Lung (tissue), 12 donors: ENCODE results near the gene GOLGA3. TPM values are rescaled to one million over a fixed set of nuclear protein-coding genes. Genes with fewer than 3 reads are reported as not detected.

Experiments used
- ATAC-seq: fragments of 200-7000 bp; cut with Tn5 transposase; one replicate; pipeline ENCODE4 v1.9.1; 2020; ENCODE audit warnings: moderate number of reproducible peaks; ENCODE audit not compliant: insufficient read depth, low FRiP score
- DNase-seq, 3 donors: peaks; one replicate each; pipeline ENCODE4 v3.0.0-alpha.2; 2013 to 2017
- H3K27ac ChIP-seq, 2 donors: one replicate each; pipeline ENCODE4 v1.5.1; 2013; ENCODE audit warnings: mild to moderate bottlenecking in 2 of 2, moderate library complexity in 2 of 2, control low read depth in 1 of 2, inconsistent platforms in 1 of 2, low read depth in 1 of 2, low read length in 1 of 2
- H3K27me3 ChIP-seq, 3 donors: one replicate each; pipeline ENCODE4 v1.5.1; 2013; ENCODE audit warnings: low read length in 2 of 3; ENCODE audit not compliant: control insufficient read depth in 3 of 3, insufficient read depth in 3 of 3
- H3K36me3 ChIP-seq, 4 donors: one replicate each; pipeline ENCODE4 v1.5.1; 2013; ENCODE audit warnings: low read length in 4 of 4, mild to moderate bottlenecking in 1 of 4, moderate library complexity in 1 of 4; ENCODE audit not compliant: control insufficient read depth in 4 of 4, insufficient read depth in 4 of 4
- H3K4me1 ChIP-seq, 5 donors: one replicate each; pipeline ENCODE4 v1.5.1; 2013; ENCODE audit warnings: low read length in 5 of 5, mild to moderate bottlenecking in 2 of 5, moderate library complexity in 1 of 5; ENCODE audit not compliant: control insufficient read depth in 5 of 5, insufficient read depth in 5 of 5
- H3K4me3 ChIP-seq: one replicate; pipeline ENCODE4 v1.5.1; 2013; ENCODE audit warnings: mild to moderate bottlenecking, control low read depth, moderate library complexity
- H3K9ac ChIP-seq, 2 donors: one replicate each; pipeline ENCODE4 v1.5.1; 2013; ENCODE audit warnings: low read length in 2 of 2, control low read depth in 1 of 2; ENCODE audit not compliant: insufficient read depth in 1 of 2
- H3K9me3 ChIP-seq, 4 donors: one replicate each; pipeline ENCODE4 v1.5.1; 2013; ENCODE audit warnings: low read length in 3 of 4, mild to moderate bottlenecking in 1 of 4, moderate library complexity in 1 of 4; ENCODE audit not compliant: control insufficient read depth in 4 of 4, insufficient read depth in 3 of 4
- WGBS, 2 donors: extraction: QIAGEN DNeasy Blood & Tissue Kit; methylation state at CpG; one replicate each; pipeline ENCODE4 v1.1.7; 2013; 5-methylcytosine and 5-hydroxymethylcytosine counted together
- polyA plus RNA-seq, 2 donors: library from polyadenylated mRNA; stranded (reverse); fragments of 200-250 nt; gene quantifications; one replicate each; pipeline ENCODE4 v1.2.1, GENCODE V29; 2013
- total RNA-seq, 2 donors: library from RNA; depleted of rRNA in 1 of 2; stranded (reverse); fragments of >200 nt in 1 of 2; gene quantifications; one replicate each; pipeline ENCODE4 v1.2.1, GENCODE V29; 2014 to 2021
- TF ChIP-seq, protein P1 (sequence below): IDR thresholded peaks from 2 replicates; pipeline ENCODE4 v1.5.1; 2012; ENCODE audit warnings: mild to moderate bottlenecking; ENCODE audit errors: control extremely low read depth, extremely low read depth
- donor health status: control.
- donor health status: control.
- donor health status: Bipolar disorder and iron deficiency.
- donor health status: healthy.
- donor health status: DM: yes; HTN: yes; CAD: no.

The GOLGA3 gene
- total and polyA plus RNA-seq, 4 donors: 17.5 to 81.1 (median 35.7) TPM

DNA sequence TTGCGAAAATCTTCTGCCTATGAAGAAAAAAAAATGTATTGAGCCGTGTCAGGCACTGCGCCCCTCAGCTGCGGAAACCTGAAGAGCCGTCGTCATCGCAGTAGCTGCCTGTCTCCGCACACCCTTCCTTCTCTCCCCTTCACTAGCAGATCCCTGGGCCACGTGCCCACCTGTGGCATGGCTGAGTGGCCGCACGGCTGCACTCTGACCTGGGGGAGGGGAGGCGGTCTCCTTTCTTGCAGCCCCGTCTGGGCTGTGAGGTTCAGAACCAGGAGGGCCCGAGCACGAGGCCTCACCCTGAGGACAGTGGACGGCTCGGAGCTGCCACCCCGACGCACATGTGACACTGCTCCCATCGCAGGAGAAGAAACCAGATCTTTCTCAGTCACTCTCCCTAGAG, 93.2 kb downstream of the GOLGA3 start:
- DNase-seq: no peak
- H3K4me3 ChIP-seq: no peak overlapping the region
- 93 to 97% methylated on average over 20 of the region's 20 CpGs for WGBS, 2 donors
- no peaks in the 10 kb centered on the region for H3K27me3 ChIP-seq
- H3K4me1 ChIP-seq: no peaks in the 10 kb centered on the region
- no peak overlapping the region for H3K27ac ChIP-seq
- ATAC-seq: no peak
- H3K9ac ChIP-seq: no peak overlapping the region
- H3K9me3 ChIP-seq: no peaks in the 10 kb centered on the region
- H3K36me3 ChIP-seq: peaks cover 18 to 68% (median 54%) of the 10 kb centered on the region in 4 donors
- TF ChIP-seq, protein P1, sequence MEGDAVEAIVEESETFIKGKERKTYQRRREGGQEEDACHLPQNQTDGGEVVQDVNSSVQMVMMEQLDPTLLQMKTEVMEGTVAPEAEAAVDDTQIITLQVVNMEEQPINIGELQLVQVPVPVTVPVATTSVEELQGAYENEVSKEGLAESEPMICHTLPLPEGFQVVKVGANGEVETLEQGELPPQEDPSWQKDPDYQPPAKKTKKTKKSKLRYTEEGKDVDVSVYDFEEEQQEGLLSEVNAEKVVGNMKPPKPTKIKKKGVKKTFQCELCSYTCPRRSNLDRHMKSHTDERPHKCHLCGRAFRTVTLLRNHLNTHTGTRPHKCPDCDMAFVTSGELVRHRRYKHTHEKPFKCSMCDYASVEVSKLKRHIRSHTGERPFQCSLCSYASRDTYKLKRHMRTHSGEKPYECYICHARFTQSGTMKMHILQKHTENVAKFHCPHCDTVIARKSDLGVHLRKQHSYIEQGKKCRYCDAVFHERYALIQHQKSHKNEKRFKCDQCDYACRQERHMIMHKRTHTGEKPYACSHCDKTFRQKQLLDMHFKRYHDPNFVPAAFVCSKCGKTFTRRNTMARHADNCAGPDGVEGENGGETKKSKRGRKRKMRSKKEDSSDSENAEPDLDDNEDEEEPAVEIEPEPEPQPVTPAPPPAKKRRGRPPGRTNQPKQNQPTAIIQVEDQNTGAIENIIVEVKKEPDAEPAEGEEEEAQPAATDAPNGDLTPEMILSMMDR: no peak

DNA sequence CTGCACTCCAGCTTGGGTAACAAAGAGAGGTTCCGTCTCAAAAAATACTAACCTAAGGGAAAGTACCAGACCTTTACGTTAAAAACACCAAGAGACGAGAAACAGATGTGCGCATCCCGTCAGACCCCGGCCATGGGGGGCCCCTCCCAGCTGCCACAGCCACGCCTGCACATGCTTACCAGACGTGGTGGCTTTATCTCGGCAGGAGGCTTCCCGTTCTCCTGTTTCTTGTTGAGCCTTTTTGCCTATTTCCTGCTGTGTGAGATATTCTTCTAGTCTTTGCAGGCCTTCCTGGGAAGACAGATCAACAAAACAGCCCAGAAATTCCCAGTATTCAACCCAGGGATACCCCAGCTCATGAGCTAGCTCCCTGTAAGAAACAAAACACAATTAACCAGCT, 94.5 kb downstream of the GOLGA3 start:
- Histone ChIP-seq H3K27ac (no peak overlapping the region), H3K36me3 (peaks cover 18 to 67% (median 50%) of the 10 kb centered on the region in 4 donors), H3K9me3 (no peaks in the 10 kb centered on the region), H3K9ac (no peak overlapping the region), H3K27me3 (no peaks in the 10 kb centered on the region), H3K4me1 (no peaks in the 10 kb centered on the region), H3K4me3 (no peak overlapping the region)
- DNase-seq (no peak), ATAC-seq (no peak)
- TF ChIP-seq, protein P1: no peak
- WGBS, 2 donors: 77 to 87% methylated on average over 10 of the region's 10 CpGs

DNA sequence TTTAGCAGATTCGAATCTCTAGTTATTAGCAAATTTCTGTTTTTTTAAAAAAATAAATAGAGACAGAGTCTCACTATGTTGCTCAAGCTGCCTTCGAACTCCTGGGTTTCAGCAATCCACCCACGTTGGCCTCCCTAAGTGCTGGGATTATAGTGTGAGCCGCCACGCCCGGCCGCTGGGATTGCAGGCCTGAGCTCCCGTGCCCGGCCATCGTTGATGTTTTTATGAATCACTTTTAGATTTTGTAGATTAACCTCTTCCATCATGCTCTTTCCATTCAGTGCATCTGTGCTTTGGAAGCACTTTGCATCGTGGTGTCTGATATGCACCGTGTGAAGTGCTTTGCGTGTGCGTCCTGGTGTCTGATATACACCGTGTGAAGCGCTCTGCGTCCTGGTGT, 97.1 kb downstream of the GOLGA3 start:
- TF ChIP-seq, protein P1: no peak
- no peak for DNase-seq
- H3K36me3 ChIP-seq: peaks cover 28 to 72% (median 55%) of the 10 kb centered on the region in 4 donors

DNA sequence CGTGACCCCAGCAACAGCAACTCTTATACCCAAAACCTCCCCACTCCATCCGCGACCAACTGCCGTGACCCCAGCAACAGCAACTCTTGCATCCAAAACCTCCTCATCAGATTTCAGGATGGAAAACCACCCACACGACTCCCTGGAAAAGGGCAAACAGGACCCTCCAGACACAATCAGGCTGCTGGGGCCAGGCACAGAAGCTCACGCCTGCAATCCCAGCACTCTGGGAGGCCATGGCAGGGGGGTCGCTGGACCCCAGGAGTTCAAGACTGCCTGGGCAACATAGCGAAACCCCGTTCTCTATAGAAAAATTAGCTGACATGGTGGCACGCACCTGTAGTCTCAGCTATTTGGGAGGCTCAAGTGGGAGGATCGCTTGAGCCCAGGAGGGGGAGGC, 98.3 kb downstream of the GOLGA3 start:
- Histone ChIP-seq H3K4me3 (no peak overlapping the region), H3K9ac (no peak overlapping the region), H3K4me1 (no peaks in the 10 kb centered on the region), H3K36me3 (peaks cover 30 to 69% (median 53%) of the 10 kb centered on the region in 4 donors), H3K9me3 (no peaks in the 10 kb centered on the region), H3K27me3 (no peaks in the 10 kb centered on the region), H3K27ac (no peak overlapping the region)
- DNase-seq (no peak), ATAC-seq (no peak)
- TF ChIP-seq, protein P1: no peak
- WGBS, 2 donors: 93 to 96% methylated on average over 11 of the region's 11 CpGs

More for the DNA sequence above, 97.1 kb downstream of the GOLGA3 start:
- Histone ChIP-seq H3K27ac (no peak overlapping the region), H3K9ac (no peak overlapping the region), H3K4me3 (no peak overlapping the region), H3K9me3 (no peaks in the 10 kb centered on the region), H3K27me3 (no peaks in the 10 kb centered on the region), H3K4me1 (no peaks in the 10 kb centered on the region)
- no peak for ATAC-seq
- 94 to 96% methylated on average over 17 of the region's 17 CpGs for WGBS, 2 donors
